DMS53 treated with DMSO at 0.1 percent for 48 hours (cell line): ENCODE results near the gene GPR171.
"Not testable (repeated sequence)": the region's sequence is repeated elsewhere in the genome, so short reads cannot be mapped to it uniquely, and the experiment has no call there.

Experiments
- DNase-seq: peaks from one replicate; lab custom pipeline; 2025; ENCODE audit not compliant: unreplicated experiment; lab: John Stamatoyannopoulos, UW

Gene GPR171

DNA sequence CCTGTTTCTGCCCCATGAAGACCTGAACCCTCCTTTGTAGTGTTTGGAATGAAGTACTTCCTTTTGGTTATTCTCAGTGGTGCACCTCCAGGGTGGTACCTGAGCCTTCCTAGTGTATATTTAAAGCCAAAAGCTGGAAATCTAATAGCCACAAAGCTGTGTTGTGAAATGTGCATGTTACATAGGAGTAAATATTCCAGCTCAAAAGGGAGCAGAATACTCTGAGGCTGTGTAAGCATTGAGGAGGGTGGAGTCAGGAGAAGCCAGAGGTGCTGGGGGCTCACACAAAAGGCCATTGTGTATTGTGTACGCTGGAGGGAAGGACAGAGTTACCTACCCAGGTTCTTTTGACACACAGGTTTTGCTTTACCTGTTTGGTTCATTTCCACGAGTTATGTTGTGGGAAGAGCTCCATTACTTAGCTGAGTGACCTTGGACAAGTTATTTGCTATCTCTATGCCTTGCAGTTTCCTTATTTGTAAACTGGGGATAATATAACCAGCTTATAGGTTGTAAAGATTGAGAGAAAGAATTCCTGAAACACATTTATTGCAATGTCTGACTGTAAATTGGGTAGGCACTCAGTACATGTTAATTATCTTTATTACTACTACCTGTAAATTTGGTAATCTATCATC lies 24.7 kb downstream of the GPR171 start:
- no peak for DNase-seq

DNA sequence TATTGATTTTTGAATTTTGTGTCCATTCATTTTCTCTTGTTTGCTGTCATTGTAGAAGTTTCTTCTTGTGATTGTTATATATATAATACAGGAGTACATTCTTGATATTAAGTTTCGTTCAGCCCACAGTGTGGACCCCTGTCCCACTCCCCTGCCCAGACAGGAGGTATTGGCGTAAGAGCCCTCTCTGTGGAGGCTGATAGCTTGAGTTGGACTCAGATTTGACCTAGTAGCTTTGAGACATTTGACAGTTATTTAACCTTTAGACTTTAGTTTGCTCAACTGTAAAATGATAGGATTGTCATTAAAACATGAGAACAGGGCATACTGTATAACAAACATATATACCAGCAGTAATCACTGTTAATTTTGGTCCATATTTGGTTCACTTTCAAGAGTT lies 27.1 kb downstream of the GPR171 start:
- no peak for DNase-seq

DNA sequence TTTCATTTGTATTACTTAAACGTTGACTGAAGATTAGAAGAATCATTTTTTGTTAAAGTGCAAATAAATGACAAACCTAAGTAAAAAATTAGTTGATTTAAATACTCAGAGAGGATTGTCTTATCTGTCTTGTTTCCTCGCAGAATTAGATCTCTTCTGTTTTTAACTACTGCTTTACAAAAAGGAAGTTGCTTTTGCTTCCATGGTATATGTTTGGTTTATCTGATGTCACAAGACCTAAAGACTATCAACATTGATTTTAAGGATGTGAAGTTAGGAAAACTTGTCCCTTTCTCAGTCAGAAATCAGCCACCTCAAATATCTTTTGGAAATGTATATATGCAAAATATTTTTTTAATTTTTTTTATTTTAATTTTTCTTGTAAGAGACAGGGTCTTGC lies 28.7 kb downstream of the GPR171 start:
- DNase-seq, result no peak

DNA sequence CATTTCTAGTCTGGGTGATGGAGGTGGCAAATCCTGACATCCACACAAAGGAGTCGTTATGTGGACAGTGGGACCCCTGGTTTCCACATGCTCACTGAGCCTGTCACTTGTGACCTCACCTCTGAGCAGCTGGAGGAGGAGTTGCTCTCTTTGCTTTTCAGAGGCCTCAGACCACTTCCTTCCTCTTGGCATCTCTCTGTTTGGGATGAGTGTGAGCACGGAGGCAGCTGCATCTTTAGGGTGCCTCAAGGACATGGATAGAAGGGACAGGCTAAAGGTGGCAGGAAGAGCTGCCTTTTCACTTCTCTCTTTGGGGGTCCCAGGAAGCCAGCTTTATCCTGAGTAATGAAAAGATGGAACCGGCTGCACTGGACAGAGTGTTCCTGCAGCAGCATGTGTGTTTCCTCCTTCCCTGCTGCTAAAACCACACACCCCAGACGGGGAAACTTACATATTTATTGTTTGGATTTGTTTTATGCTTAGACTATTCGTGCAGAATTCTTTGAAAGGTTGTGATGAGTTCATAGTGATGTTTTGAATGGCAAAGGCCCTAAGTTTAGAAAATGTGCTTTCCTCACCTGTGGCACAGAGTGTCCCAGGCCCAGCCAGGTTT lies 31.8 kb downstream of the GPR171 start:
- DNase-seq, result no peak

- not testable (repeated sequence) for DNase-seq
Measured at GRCh38 chr3:151169948-151170679, 32.9 kb downstream of the GPR171 start.

DNA sequence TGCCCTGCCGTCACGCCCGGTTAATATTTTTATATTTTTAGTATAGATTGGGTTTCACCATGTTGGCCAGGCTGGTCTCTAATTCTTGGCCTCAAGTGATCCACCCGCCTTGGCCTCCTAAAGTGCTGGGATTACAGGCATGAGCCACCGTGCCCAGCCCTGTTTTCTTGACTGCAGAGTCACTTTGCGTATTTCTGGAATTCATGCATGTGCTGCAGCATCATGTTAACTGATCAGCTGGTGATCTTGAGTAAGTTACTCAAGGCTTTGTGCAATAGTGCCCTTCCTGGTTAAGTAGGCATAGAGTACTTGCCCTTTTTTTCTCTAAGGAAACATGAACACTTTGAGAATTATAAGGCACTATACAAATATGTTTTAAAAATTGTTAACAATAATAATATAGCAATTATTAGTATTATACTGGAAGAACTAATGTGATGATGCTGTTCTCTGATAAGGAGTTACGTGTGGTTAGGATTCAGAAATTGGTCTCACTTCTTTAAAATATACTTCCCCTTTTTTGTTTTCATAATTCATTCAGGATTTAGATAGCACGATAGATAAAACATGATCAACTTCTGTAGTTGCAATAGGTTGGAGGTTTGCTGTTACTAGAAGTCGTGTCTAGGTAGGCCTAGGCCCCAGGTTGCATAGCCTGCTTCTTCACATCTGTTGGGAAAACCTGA lies 33.6 kb downstream of the GPR171 start:
- no peak for DNase-seq

- peak; percentile 39 for DNase-seq
Measured at GRCh38 chr3:151168269-151169094, 34.5 kb downstream of the GPR171 start.

GRCh38 chr3:151166161-151166560 lies 36.9 kb downstream of the GPR171 start:
- no peak for DNase-seq

DNA sequence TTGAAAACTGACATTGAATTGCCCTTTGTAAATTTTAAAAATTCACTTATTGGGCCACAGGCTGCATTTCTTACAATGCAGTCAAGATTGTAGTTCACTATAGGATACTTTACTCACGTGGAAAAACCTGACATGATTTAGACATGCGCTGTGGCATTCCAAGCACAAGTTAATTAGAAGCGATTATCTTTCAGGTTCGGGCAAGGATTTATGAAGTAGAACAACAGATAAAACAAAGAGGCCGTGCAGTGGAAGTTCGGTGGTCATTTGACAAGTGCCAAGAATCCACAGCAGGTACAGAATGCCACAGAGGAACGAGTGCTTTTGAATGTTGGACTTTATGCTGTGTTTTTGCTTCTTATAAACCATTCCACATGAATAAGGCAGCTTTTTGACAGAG lies 37.8 kb downstream of the GPR171 start:
- no peak for DNase-seq

- DNase-seq, result no peak
Measured at GRCh38 chr3:151159806-151160205, 43.2 kb downstream of the GPR171 start.

DNA sequence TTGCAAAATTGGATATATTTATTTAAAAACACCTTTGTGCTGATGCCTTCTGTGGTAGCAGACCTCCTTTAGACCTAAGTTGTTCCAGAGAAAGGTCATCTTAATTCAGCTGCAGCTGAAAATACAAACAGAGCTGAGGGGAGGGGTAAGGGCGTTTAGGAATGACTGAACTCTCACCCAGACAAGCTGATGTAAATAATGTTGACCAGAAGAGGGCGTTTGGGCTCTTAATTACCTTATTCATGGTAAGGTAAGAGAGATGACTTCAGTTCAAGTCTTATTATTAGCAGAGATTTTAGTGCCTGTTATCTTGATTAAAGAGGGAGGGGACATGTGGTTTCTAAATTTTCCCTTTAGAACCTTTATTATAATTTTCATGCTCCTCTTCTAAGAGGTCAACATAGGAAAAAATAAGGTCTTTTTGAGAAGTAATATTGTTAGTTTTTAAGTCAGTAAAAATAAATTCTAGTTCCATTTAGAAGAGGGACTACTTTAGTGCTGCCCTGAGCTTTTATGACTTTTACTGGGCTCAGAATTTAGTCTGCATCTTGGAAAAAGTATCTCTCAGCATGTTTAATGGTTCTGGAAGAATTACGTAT lies 46.3 kb downstream of the GPR171 start:
- DNase-seq, result peak; percentile 23

DNA sequence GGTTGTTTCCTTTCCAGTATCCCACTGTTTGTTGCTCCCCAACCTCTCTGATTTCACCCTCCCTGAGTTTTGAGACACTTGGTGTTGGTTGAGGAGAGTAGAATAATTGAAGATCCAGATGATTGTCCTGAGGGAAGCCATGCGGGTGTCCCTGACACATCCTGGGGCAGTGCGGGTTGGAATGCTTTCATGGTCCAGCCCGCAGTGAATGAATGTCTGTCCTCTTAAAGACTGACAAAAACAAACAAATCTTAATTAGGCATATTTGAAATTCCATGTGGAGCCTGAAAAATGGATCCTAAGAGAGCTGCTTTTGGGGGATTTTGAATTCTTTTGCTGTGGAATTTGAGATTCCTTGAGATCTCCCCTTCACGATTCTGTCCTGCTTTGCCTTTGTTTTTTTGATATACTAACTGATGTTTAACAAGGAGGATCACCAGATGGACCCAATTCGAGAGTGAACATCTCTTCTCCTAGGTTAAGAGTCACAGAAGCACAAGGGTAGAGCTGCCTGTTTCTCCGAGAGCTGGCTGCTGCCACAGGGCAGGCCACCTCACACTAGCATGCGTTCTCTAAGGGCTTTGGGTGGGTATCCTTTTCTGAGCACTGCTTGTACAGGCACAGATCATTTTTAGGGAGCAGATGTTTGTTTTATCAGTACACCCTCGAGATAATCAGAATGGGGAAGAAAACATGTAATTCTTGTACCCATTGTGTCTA lies 47.4 kb downstream of the GPR171 start:
- no peak for DNase-seq

GRCh38 chr3:151154566-151154965 lies 48.5 kb downstream of the GPR171 start:
- no peak for DNase-seq

DNA sequence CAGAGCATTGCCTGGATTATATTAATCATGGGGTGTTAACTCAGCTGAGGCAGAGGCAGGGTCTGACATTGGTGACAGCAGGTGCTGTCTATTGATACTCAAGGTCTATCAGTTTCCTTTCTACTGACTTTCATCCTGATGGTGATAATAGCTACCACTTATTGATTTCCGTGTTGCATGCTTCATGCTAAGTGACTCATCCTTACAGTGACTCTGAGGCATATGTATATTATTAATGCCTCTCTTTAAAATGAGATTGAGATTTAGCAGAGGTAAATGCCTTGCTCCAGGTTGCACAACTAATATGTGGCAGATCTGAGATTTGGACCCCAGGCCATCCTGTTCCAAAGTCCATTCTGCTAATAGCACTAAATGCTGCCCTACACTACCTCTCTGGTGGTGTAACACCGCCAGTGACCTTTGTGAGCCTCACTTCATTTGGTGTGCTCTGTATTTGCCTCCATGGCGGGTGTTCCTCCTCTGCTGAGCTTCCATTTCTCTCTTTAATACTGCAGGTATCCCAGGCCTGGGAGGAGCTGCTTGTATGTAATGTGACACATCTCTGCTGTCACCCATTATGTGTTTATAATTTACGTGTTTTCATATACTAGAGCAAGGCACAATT lies 50.4 kb downstream of the GPR171 start:
- DNase-seq, result no peak
